GM19025 (cell line): Measurements from ENCODE around the gene PSG1.
"Not testable (repeated sequence)": the region's sequence is repeated elsewhere in the genome, so short reads cannot be mapped to it uniquely, and the experiment has no call there.

ENCODE experiments used
- ATAC-seq: cut with Tn5 transposase; IDR thresholded peaks from one replicate; pipeline ENCODE4 v1.9.1; 2021; ENCODE audit warnings: mild to moderate bottlenecking, low read depth, moderate library complexity; ENCODE audit not compliant: unreplicated experiment

The PSG1 gene

GRCh38 chr19:42879613-42880012, at the start of gene PSG1:
Gene PSG1 (minus strand): TSS chr19:42879713. CDS start chr19:42879581, 132 bp downstream.
- no peak for ATAC-seq

- ATAC-seq = no peak
Measured at GRCh38 chr19:42928896-42929295, 49.4 kb upstream of the PSG1 start.

- no peak for ATAC-seq
Measured at GRCh38 chr19:42926781-42927180, 47.3 kb upstream of the PSG1 start.

- not testable (repeated sequence) for ATAC-seq
Measured at GRCh38 chr19:42923106-42923505, 43.6 kb upstream of the PSG1 start.

- not testable (repeated sequence) for ATAC-seq
Measured at GRCh38 chr19:42920971-42921370, 41.5 kb upstream of the PSG1 start.

GRCh38 chr19:42919757-42920079, 40.2 kb upstream of the PSG1 start:
- ATAC-seq = no peak

- not testable (repeated sequence) for ATAC-seq
Measured at GRCh38 chr19:42919070-42919756, 39.7 kb upstream of the PSG1 start.

- not testable (repeated sequence) for ATAC-seq
Measured at GRCh38 chr19:42918377-42919069, 39.0 kb upstream of the PSG1 start.

- not testable (repeated sequence) for ATAC-seq
Measured at GRCh38 chr19:42917634-42918033, 38.1 kb upstream of the PSG1 start, which contains the start of gene PSG6. Gene PSG6 (minus strand): TSS chr19:42917894. CDS start chr19:42917792, 102 bp downstream.

- not testable (repeated sequence) for ATAC-seq
Measured at GRCh38 chr19:42916931-42917330, 37.4 kb upstream of the PSG1 start.

- not testable (repeated sequence) for ATAC-seq
Measured at GRCh38 chr19:42913516-42913915, 34.0 kb upstream of the PSG1 start.

GRCh38 chr19:42912941-42913340, 33.4 kb upstream of the PSG1 start:
- not testable (repeated sequence) for ATAC-seq

GRCh38 chr19:42911731-42912130, 32.2 kb upstream of the PSG1 start:
- not testable (repeated sequence) for ATAC-seq

GRCh38 chr19:42906162-42906561, 26.6 kb upstream of the PSG1 start:
- ATAC-seq = not testable (repeated sequence)

GRCh38 chr19:42900561-42900960, 21.0 kb upstream of the PSG1 start:
- ATAC-seq = not testable (repeated sequence)

- ATAC-seq = not testable (repeated sequence)
Measured at GRCh38 chr19:42899674-42900073, 20.2 kb upstream of the PSG1 start.

GRCh38 chr19:42899110-42899509, 19.6 kb upstream of the PSG1 start:
- not testable (repeated sequence) for ATAC-seq

- ATAC-seq = not testable (repeated sequence)
Measured at GRCh38 chr19:42898656-42899055, 19.1 kb upstream of the PSG1 start.

- not testable (repeated sequence) for ATAC-seq
Measured at GRCh38 chr19:42897729-42898128, 18.2 kb upstream of the PSG1 start.

GRCh38 chr19:42890446-42890845, 10.9 kb upstream of the PSG1 start:
- ATAC-seq = not testable (repeated sequence)

GRCh38 chr19:42887876-42888445, 8.4 kb upstream of the PSG1 start:
- ATAC-seq = not testable (repeated sequence)
